ENCODE measurements around the gene SND1. TPM values are rescaled to one million over a fixed set of nuclear protein-coding genes. Genes with fewer than 3 reads are reported as not detected.

SND1 gene
- total and polyA plus RNA-seq, 10 of the 15 experiments (the other 5 are each of a cell fraction or from before 2014, with no cell fraction given): 52.4 to 270 (median 146) TPM

DNA sequence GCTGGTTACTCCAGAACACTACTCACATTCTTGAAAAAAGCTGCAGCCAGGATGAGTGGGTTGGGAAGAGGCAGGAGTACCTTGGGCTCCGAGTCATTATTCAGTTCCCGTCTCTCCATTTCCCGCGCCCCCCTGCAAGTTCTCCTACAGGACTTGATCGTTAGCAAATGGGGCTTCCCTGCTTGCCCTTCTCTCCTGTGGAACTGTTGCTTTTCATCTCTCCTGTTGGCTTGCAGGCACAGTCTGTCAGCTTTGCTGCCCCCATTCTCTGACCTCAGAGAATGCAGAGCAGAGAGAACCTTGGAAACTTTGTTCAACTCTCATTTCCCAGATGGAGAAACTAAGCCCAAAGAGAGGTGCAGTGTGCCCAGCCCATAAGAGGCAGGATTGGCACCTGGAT lies 414.9 kb downstream of the SND1 start:
- POLR2A ChIA-PET: no interaction called here
- no peak overlapping the region for H3K4me2 ChIP-seq (ENCODE audit: control insufficient read depth, insufficient read depth)
- WGBS (ENCODE audit: insufficient coverage, insufficient replicate concordance, low lambda C conversion rate, missing lambda C conversion rate): 100% methylated on average over 5 of the region's 5 CpGs
- H3K27me3 ChIP-seq (replicated peaks in 1 of 2; ENCODE audit: control insufficient read depth in 2 of 2, insufficient read depth in 2 of 2, low read length in 1 of 2): no peaks in the 10 kb centered on the region
- H3K36me3 ChIP-seq (ENCODE audit: control insufficient read depth in 2 of 2, insufficient read depth in 2 of 2, low read length in 1 of 2): peaks cover 19 to 20% of the 10 kb centered on the region in 2 experiments
- no peaks in the 10 kb centered on the region for H4K20me1 ChIP-seq (ENCODE audit: control insufficient read depth, insufficient read depth)
- H3K4me1 ChIP-seq (ENCODE audit: control insufficient read depth, insufficient read depth, low read length): no peaks in the 10 kb centered on the region
- TF ChIP-seq, protein P1, sequence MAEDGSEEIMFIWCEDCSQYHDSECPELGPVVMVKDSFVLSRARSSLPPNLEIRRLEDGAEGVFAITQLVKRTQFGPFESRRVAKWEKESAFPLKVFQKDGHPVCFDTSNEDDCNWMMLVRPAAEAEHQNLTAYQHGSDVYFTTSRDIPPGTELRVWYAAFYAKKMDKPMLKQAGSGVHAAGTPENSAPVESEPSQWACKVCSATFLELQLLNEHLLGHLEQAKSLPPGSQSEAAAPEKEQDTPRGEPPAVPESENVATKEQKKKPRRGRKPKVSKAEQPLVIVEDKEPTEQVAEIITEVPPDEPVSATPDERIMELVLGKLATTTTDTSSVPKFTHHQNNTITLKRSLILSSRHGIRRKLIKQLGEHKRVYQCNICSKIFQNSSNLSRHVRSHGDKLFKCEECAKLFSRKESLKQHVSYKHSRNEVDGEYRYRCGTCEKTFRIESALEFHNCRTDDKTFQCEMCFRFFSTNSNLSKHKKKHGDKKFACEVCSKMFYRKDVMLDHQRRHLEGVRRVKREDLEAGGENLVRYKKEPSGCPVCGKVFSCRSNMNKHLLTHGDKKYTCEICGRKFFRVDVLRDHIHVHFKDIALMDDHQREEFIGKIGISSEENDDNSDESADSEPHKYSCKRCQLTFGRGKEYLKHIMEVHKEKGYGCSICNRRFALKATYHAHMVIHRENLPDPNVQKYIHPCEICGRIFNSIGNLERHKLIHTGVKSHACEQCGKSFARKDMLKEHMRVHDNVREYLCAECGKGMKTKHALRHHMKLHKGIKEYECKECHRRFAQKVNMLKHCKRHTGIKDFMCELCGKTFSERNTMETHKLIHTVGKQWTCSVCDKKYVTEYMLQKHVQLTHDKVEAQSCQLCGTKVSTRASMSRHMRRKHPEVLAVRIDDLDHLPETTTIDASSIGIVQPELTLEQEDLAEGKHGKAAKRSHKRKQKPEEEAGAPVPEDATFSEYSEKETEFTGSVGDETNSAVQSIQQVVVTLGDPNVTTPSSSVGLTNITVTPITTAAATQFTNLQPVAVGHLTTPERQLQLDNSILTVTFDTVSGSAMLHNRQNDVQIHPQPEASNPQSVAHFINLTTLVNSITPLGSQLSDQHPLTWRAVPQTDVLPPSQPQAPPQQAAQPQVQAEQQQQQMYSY (CRISPR knock-in tag; IDR thresholded peaks at IDR 0.05): no peak
- TF ChIP-seq SIX5 (IDR thresholded peaks at IDR 0.05; ENCODE audit: low read depth, low read length, severe bottlenecking) (no peak), MTA3 (IDR thresholded peaks at IDR 0.05; ENCODE audit: borderline replicate concordance, low read length) (no peak), DPF2 (IDR thresholded peaks at IDR 0.05) (no peak), CBX5 (IDR thresholded peaks at IDR 0.05; ENCODE audit: low read depth) (no peak), SPI1 (IDR thresholded peaks at IDR 0.05; ENCODE audit: borderline replicate concordance, insufficient read depth, low read depth, low read length) (no peak), ZNF274 (IDR thresholded peaks at IDR 0.05; ENCODE audit: insufficient read depth, insufficient read length) (no peak), ZBED1 (IDR thresholded peaks at IDR 0.05; ENCODE audit: borderline replicate concordance) (no peak), KLF5 (IDR thresholded peaks at IDR 0.05; ENCODE audit: partially characterized antibody) (no peak), BCL11A (IDR thresholded peaks at IDR 0.05; ENCODE audit: low read depth, low read length) (no peak), HCFC1 (IDR thresholded peaks at IDR 0.05; ENCODE audit: low read length) (no peak), CEBPB (IDR thresholded peaks at IDR 0.05; ENCODE audit: borderline replicate concordance in 1 of 2, low read depth in 2 of 2, low read length in 2 of 2) (no peak), SREBF1 (IDR thresholded peaks at IDR 0.05; ENCODE audit: low read length) (no peak)
- TF ChIP-seq, protein P2, sequence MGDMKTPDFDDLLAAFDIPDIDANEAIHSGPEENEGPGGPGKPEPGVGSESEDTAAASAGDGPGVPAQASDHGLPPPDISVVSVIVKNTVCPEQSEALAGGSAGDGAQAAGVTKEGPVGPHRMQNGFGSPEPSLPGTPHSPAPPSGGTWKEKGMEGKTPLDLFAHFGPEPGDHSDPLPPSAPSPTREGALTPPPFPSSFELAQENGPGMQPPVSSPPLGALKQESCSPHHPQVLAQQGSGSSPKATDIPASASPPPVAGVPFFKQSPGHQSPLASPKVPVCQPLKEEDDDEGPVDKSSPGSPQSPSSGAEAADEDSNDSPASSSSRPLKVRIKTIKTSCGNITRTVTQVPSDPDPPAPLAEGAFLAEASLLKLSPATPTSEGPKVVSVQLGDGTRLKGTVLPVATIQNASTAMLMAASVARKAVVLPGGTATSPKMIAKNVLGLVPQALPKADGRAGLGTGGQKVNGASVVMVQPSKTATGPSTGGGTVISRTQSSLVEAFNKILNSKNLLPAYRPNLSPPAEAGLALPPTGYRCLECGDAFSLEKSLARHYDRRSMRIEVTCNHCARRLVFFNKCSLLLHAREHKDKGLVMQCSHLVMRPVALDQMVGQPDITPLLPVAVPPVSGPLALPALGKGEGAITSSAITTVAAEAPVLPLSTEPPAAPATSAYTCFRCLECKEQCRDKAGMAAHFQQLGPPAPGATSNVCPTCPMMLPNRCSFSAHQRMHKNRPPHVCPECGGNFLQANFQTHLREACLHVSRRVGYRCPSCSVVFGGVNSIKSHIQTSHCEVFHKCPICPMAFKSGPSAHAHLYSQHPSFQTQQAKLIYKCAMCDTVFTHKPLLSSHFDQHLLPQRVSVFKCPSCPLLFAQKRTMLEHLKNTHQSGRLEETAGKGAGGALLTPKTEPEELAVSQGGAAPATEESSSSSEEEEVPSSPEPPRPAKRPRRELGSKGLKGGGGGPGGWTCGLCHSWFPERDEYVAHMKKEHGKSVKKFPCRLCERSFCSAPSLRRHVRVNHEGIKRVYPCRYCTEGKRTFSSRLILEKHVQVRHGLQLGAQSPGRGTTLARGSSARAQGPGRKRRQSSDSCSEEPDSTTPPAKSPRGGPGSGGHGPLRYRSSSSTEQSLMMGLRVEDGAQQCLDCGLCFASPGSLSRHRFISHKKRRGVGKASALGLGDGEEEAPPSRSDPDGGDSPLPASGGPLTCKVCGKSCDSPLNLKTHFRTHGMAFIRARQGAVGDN (IDR thresholded peaks at IDR 0.05): no peak
- H2AFZ ChIP-seq (ENCODE audit: control insufficient read depth, low read depth, low read length): no peak overlapping the region
- H3K9ac ChIP-seq (ENCODE audit: control insufficient read depth, insufficient read depth, low read length): no peak overlapping the region
- no peak for ATAC-seq
- no peak for DNase-seq (ENCODE audit: low read depth, low spot score)
- H3K27ac ChIP-seq (ENCODE audit: control insufficient read depth, insufficient read depth): no peak overlapping the region
- H3K4me3 ChIP-seq: no peak overlapping the region
- intact Hi-C loops (cut with micrococcal nuclease; ENCODE audit: unreplicated experiment) (no loop called here), in situ Hi-C loops (cut with MboI) (no loop called here)
- H3K9me3 ChIP-seq (replicated peaks; ENCODE audit: control insufficient read depth, insufficient read depth, low read length): no peaks in the 10 kb centered on the region
- H3K79me2 ChIP-seq (ENCODE audit: control insufficient read depth, insufficient read depth, low read length): no peaks in the 10 kb centered on the region
- CTCF ChIA-PET: no interaction called here
- no peak for FAIRE-seq
- no TSS peak for BruUV-seq (replicated peaks)
- RAD21 ChIA-PET (ENCODE audit: unreplicated experiment): no interaction called here
- SMC1A ChIA-PET (ENCODE audit: uncharacterized antibody, unreplicated experiment): no interaction called here

All from GM12878 (cell line).